CD4-positive, alpha-beta T cell treated with Interleukin-1 beta for 1 hour (primary cell): ENCODE results near the gene CRADD.
"Not testable (repeated sequence)": the region's sequence is repeated elsewhere in the genome, so short reads cannot be mapped to it uniquely, and the experiment has no call there.

Source experiments
- DNase-seq, 2 donors: peaks; one replicate each; pipeline ENCODE4 v3.0.0-alpha.2; 2020 to 2022

Gene CRADD

DNA sequence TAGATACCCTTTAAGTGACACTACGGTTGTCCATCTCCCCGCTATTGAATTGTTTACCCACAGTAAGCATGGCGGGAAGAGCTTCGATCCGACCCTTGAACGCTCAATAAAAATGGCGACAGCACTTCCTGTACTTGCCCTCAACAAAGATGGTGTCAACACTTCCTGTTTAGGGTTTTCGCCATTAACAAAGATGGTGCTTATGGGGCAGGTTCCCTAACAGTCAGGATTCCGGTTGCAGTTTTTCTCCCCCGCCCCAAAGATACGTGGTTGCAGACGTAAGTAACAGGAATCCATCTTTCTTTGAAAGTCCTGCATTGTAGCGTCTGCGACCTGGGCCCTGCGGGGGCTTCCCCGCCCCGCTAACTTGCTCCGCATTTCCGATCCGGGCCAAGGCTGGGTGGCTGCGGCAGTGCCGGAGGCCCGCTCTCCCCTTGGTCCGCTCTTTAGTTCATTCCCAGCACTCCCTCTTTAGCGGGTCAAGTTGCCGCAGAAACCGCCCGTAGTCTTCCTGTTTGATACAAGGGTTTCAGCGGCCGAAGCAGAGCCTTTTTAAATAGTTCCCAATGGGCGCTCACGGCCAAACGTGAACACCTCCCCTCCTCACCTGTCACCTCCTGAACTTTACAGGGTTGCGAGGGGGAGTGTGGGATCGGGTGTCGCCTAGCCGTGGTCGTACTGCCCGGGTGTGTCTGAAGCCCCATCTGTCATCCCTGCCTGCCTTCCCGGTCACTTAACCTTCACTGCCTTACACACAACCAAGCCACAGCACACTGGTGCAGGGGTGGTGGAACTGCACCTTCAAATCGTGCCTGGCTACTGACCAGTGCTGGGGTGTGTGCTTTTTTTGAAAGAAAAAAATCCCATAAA is at the start of gene CRADD:
Gene CRADD, plus strand, starts transcription at position 181 of the 870 bp plus-strand sequence.
- DNase-seq, result peak; percentile 95 to 98

DNA sequence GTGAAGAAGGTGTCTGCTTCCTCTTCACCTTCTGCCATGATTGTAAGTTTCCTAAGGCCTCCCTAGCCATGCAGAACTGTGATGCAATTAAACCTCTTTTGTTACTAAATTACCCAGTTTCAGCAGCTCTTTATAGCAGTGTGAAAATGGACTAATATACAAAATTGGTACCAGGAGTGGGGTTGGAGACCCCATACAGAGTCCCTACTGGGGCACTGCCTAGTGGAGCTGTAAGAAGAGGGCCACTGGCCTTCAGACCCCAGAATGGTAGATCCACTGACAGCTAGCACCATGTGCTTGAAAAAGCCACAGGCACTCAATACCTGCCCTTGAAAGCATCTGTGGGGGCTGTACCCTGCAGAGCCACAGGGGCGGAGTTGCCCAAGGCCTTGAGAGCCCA is 44.8 kb upstream of the CRADD start:
- DNase-seq, result no peak

DNA sequence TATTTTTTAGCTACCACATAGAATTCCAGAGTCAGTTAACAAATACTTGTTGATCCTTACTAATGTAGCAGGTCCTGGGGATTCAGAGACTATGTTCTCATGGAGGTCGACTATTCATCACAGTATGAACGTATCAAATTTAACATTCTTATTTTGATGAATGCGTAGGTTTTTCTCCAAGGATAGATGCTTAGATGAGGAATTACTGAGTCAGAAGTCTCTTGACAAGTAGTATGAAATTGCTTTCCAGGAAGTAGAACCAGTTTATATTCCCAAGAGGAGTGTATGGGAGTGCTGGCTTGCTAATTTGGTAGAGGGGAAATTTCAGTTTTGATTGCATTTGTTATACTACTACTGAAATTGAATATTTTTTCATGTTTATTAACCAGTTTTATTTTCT is 42.8 kb upstream of the CRADD start:
- no peak for DNase-seq

DNA sequence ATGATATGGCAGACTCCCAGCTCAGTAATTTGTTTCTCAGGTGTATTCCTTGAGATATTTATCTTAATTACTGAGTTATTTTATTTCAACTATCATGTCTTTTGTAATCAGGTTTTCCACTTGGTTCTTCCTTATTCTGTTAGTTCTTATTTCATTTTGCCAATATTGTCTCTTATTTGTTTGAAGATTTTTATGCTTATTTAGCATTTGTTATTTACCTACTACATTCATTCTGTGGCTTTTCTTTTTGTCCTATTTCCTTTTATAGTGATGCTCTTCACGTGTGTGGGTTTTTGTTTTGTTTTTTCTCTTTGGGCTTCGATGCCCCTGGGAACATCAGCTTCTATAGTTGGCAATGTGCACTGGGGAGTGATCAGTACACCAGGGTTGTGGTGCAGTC is 40.5 kb upstream of the CRADD start:
- no peak for DNase-seq

DNA sequence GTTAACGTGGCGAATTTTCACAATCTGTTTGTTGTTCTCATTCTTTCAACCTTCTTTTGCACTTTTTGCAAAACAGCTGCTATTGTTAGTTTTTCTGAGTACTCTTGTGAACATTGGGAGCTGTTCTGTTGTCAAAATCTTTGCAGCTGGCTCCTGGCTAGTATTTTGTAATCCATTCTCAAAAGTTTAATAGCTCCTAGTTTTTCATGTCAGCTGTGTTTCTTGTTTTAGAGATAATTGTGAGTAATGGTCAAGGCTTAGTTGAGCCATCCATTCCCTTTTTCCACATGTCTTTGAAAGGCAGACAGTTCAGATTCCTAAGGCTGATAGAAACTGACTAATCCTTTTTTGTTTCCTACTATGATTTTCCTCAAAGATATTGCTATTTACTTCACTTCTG is 39.1 kb upstream of the CRADD start:
- DNase-seq, result no peak

DNA sequence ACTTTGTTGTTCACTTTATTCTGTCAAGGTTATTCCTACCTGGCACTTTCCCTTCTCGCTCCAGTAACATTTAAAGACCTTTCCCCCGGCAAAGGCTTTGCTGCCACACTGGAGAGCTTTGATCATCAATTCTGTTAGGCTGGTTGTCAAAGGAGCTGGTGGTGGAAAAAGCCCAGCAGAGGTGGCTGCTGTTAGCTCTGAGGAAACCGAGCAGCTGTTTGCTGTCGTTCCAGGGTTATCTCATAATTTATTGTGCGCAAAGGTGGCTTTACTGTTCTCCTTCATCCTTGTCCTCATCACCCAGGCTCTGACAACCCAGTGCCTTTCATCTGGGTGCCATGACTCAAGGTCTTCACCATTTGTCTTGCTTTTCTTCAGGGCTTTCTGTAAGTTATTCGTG is 38.2 kb upstream of the CRADD start:
- no peak for DNase-seq

DNA sequence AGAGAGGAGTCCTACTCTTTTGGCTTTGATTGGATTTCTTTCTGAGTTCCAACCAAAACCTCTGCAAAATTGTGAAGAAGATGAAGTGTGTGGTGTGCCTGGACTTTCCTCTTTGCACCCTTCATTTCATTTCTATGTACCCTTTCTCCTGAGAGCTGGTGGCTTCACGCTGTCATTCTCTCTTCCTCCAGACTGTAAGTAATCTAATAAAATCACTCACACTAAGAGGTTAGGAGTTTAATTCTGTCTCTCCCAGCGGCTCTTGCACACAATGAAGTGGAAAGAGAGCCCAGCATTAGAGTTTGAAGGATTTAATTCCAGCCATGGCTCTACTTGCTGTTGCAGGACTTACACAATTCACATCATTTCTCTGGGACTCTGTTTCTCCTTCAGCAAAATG is 37.8 kb upstream of the CRADD start:
- DNase-seq, result no peak

DNA sequence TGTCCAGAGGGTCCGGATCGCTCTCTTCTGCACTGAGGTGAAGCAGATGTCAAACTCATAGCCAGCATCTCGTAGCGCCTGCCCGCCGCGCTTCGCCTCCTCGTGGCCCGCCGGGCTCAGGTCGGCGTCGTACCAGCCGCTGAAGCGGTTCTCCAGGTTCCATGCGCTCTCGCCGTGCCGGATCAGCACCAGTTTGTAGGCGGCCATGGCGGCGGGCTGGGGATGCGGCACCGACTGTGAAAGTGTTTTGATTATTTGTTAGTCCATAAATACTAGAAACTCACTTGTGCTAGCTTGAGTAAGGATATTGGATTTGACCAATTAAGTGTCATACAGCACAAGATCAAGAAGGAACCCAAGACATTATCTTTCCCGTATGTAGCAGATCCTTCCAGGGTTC is 35.8 kb upstream of the CRADD start:
- not testable (repeated sequence) for DNase-seq

DNA sequence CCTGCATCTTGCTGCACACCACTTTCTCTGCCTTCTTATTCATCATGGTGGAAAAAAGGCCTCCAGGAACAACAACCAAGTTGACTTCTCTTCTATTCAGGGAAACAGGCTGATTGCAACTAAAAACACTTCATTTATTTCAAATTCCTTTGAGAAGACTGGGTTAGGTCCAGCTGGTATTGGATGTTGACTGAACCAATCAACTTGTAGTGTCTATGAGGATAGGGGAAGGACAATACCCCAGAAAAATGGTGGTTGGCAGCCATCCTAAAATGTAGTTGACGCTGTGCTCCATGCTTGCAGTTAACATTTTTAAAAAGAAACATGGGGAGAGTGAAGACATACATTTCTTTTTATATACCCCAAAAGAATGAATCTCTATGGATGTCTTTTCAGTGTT is 34.4 kb upstream of the CRADD start:
- no peak for DNase-seq

DNA sequence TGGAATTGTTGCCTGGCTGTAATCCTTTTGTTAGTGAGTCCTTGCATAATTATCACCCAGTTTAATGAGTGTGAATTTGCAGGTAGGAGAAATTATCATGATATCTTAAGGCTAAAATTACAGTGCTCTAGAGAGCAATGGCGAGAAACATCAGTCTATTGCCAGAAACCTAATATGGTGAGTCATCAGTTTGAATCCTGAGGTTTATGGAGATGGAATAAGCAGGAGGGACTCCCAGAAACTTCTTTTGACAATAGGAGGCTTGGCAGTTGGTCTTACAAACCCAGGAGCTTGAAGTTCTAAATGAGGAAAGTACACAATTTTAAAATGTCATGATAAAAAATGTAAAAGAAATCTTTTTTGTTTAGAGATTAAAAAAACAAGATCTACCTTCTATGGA is 31.5 kb upstream of the CRADD start:
- DNase-seq, result no peak

DNA sequence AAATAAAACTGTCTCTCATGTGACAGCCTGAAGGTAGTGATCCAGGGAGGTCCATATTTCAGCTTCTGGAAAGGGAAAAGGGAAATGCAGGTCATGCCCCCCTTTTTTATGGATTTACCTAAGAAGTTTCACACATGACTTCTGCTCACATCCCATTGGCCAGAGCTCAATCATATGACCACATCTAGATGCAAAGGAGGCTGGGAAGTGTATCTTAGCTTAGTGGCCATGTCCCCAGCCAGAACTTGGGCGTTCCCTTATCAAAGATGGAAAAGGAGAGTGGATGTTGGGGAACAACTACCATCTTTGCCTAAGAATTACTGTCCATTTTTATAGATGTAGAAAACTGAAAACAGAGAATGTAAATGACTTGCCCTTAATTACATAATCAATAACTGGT is 26.5 kb upstream of the CRADD start:
- DNase-seq, result no peak

DNA sequence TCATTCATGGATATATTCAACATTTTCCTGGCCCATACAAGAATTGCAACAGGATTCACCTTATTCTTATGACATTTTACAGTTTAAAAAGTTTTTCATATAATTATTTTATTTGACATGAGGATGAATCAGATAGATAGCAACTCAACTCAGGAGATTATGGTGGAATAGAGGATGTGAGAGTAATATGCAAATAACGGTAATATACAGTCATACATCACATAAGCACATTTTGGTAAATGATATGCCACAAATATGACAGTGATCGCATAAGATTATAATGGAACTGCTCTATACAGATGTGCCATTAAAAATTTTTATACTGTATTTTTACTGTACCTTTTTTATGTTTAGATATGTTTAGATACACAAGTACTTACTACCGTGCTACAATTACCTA is 24.1 kb upstream of the CRADD start:
- no peak for DNase-seq

DNA sequence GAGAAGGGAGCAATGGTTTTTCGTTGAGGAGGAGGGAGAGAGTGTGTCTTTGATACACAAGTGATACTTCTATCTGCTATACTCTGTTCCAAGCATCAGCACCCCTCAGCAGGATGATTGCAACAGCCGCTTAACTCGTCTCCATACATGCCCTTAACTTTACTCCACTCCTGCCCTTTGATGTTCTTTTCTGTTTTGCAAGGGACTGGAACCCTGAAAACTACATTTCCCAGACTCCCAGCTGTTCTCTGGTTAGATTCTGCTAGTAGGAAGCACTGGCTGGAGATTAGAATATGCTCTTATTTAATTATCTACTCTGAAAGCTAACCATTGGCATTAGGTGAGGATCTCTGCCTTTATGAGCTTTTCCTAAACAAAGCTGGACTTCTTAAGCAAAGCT is 23.5 kb upstream of the CRADD start:
- no peak for DNase-seq

DNA sequence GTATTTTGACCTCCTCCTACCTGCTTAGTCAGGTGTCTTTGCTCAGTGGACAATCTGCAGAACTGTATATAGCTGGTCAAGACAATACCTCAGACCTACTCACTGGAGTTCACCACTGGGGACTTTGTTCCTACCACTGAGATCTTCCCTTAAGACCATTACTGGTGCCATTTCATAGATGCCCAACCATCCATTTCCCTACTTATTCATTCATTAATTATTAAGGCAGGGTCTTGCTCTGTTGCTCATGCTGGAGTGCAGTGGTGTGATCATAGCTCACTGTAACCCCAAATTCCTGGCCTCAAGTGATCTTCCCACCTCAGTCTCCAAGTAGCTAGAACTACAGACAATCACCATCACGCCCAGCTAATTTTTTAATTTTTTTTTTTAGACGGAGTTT is 22.8 kb upstream of the CRADD start:
- no peak for DNase-seq

DNA sequence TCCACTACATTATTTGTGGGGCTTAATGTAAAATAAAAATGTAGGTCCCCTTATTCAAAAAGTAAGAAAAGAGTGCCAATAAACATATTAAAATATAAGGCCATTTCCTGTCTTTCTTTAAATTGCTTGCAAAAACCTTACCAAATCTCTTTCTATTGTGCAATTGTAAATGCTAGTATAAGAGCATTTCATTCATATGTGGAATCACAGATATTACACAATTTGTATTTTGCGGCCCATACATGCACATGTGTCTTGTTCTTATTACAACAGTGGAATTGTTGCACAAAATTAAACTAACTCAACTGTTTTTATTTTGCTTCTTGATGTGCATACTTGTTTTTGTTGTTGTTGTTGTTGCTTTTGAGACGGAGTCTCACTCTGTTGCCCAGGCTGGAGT is 20.1 kb upstream of the CRADD start:
- DNase-seq, result no peak

DNA sequence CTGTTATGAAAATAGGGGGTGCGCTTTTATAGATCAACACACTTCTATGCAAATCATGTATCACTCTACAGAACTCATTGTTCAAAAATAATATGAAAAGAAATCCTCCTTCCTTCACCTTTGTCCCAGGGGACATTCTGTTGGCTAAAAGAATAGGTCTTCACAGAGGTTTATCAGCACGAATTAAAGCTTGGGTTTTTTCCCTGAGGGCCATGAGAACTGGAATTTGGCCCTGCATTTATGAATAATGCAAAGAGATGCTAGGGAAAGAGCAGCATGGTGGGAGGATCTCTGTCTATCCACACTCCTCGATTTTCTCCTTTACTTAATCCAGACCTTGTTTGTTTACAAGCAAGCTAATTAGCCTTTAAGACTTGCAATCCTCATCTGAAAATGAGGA is 16.2 kb upstream of the CRADD start:
- no peak for DNase-seq

DNA sequence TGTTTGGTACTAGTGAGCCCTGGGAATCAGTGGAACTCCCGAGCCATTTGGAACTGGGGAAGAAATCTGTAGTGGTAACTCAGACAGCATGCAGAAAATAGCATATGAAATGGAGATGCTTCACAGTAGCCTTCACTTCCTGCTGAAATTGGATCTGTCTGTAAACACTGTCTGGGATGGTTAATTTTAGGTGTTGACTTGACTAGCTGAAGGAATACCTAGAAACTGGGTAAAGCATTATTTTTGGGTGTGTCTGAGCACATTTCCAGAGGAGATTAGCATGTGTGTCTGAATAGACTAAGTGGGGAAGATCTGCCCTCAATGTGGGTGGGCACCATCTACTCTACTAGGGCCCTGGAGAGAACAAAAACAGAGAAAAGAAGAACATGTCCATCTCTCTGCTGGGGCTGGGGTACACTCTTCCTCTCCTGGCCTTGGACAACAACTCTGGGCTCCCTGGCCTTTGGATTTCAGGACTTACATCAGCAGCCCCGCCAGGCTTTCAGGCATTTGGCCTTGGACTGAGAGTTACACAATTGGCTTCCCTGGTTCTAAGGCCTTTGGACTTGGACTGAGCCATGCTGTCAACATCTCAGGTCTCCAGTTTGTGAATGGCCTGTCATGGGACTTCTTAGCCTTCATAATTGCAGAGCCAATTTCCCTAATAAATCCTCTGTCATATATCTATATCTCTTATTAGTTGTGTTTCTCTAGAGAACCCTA is 14.0 kb upstream of the CRADD start:
- no peak for DNase-seq

DNA sequence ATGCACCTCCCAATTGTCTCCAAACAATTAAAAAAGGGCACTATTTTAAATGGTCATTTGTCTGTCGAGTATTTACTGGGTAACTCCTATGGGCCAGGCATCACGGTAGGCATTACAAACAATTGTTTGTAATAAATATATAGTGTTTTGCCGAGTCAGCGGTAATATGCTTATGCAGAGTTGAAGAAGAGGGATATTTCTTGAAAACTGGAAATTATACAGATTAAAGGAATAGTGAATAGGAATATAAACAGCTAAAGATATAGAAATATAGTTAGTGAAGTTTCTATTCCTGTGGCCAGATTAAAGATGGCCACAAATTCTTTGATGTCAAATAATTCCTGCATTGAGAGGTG is 13.5 kb upstream of the CRADD start:
- DNase-seq, result no peak

DNA sequence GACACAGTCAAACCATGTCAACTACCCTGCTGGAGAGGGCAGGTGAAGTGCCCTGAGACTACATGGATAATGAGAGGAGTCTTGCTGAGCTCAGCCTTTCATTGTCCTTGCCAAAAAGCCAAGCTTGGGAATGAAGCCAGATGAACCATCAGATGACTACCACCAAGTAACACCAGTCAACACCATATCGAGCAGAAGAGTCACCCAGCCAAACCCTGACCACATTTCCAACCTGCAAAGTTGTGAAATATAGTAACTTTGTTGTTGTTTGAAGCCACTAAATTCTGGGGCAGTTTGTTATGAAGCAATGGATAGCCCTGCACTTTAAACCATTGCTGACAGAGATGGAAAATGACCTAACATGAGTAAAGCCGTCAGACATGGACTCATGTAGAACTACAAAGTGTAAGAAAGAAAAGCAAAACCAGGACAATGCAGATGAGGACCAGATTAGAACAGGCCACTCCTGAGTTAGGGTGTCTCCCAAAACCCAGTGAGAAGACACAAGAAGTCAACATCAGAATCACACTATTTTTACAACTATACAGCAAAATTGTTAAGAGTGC is 12.5 kb upstream of the CRADD start:
- DNase-seq, result no peak

DNA sequence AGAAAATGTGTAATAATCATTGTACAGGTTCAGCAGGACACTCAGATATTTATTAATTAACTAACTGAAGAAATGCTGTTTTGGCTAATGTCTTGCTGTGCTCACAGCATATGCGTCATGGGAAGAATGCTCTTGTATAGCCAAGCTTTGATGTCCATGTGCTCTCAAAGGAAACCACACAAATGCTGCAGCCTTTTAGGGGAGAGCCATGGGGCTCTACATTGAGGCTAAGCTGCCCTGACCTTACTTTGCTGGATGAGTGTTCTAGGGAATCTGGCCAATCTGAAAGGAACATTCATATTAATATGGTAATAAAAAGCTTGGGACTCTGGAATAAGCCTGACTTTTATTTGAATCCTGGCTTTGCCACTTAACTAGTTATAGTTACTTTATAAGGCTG is 9.5 kb upstream of the CRADD start:
- no peak for DNase-seq

DNA sequence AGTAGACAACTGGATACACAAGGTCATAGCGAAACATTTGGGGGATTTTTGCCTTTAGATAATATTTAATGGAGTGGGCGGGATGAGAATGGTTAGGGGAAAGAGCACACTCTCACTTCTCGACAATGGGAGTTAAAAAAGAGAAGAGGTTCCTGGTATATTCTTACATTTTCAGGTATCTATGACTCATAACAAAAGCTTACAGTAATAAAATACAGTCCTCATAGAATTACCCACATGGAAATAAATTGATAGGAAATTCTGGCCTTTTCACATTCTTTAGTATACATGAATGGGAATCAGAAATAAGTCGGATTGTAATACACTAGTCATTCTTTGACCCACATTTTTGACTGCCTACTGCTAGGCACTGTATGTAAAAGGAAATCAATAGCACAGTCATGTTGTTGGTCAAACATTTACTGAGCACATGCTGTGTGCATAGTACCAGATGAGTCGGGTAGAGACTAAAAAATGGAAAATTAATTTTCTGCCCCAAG is 8.2 kb upstream of the CRADD start:
- DNase-seq, result no peak

DNA sequence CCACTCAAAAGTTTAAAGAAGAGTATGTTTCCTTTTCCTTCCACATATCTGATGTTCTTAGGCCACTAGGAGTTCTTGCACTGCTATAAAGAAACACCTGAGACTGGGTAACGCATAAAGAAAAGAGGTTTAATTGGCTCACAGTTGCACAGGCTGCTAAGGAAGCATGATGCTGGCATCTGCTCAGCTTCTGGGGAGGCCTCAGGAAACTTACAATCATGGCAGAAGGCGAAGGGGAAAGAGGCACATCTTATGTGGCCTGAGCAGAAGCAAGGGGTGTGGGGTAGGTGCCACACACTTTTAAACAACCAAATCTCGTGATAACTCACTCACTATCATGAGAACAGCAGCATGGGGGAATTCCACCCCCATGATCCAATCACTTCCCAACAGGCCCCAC is 7.7 kb upstream of the CRADD start:
- DNase-seq, result no peak

DNA sequence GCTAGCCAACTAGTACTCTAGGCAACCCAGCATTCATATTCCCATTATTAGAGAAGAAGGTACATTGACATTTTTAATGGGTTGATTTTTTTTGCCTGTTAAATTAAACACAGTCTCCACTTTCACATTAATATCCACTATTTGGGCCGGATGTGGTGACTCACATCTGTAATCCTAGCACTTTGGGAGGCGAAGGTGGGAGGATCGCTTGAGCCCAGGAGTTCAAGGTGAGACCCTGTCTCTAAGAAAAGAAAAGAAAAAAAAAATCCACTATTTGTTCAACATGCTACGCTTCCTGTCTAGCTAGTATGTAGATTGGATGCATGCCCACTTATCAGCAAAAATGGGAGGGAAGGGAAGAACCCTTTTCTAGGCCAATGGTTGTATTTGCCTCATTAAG is 7.1 kb upstream of the CRADD start:
- DNase-seq, result no peak

DNA sequence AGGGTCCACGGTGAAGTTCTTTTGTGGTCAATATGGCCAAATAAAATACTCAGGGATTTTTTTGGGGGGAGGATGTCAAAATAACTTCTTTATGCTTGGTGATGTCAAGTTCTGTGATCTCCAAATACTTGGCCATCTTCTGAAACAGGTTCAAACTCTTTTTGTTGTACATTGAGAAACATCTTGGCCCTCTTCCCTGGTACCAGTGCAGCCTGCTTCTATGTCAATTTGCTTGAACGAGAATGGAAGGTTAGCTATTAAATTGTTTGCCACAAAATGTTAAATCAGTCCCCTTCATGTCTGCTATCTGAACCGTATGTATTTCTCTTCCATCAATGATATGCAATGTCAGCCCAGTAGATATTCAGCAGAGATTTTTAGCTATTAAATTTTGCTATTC is 6.1 kb upstream of the CRADD start:
- DNase-seq, result no peak
